Stromal cell of bone marrow (primary cell): Measurements from ENCODE around the gene PANK1.
"Not testable (repeated sequence)": the region's sequence is repeated elsewhere in the genome, so short reads cannot be mapped to it uniquely, and the experiment has no call there.

Experiments used
- DNase-seq: peaks from one replicate; pipeline ENCODE4 v3.0.0-alpha.2; 2012; ENCODE audit warnings: low read depth

Gene PANK1

GRCh38 chr10:89566992-89567391 lies 78.0 kb downstream of the PANK1 start:
- no peak for DNase-seq

GRCh38 chr10:89566095-89566950 lies 78.7 kb downstream of the PANK1 start:
- DNase-seq, result no peak

GRCh38 chr10:89565180-89565579 lies 79.9 kb downstream of the PANK1 start:
- DNase-seq, result no peak

- DNase-seq, result no peak
Observed at GRCh38 chr10:89563861-89564478, 81.1 kb downstream of the PANK1 start.

GRCh38 chr10:89563311-89563710 lies 81.7 kb downstream of the PANK1 start:
- DNase-seq, result no peak

GRCh38 chr10:89556600-89556999 lies 88.4 kb downstream of the PANK1 start:
- no peak for DNase-seq

- no peak for DNase-seq
Observed at GRCh38 chr10:89555688-89556445, 89.2 kb downstream of the PANK1 start.

- DNase-seq, result no peak
Observed at GRCh38 chr10:89554433-89554832, 90.6 kb downstream of the PANK1 start.

- peak; percentile 85 for DNase-seq
Observed at GRCh38 chr10:89553064-89553734, 91.8 kb downstream of the PANK1 start.

- no peak for DNase-seq
Observed at GRCh38 chr10:89552213-89552612, 92.8 kb downstream of the PANK1 start.

GRCh38 chr10:89550509-89550908 lies 94.5 kb downstream of the PANK1 start:
- DNase-seq, result no peak

- no peak for DNase-seq
Observed at GRCh38 chr10:89549510-89549909, 95.5 kb downstream of the PANK1 start.

GRCh38 chr10:89548673-89549072 lies 96.4 kb downstream of the PANK1 start:
- DNase-seq, result no peak

- no peak for DNase-seq
Observed at GRCh38 chr10:89547853-89548513, 97.1 kb downstream of the PANK1 start.

- DNase-seq, result not testable (repeated sequence)
Observed at GRCh38 chr10:89546651-89547050, 98.4 kb downstream of the PANK1 start.

- DNase-seq, result no peak
Observed at GRCh38 chr10:89543841-89544240, 101.2 kb downstream of the PANK1 start.

GRCh38 chr10:89540420-89540949 lies 104.6 kb downstream of the PANK1 start:
- peak; percentile 26 for DNase-seq

- DNase-seq, result no peak
Observed at GRCh38 chr10:89537364-89537763, 107.7 kb downstream of the PANK1 start.

GRCh38 chr10:89536013-89536354 lies 109.1 kb downstream of the PANK1 start:
- no peak for DNase-seq

- DNase-seq, result no peak
Observed at GRCh38 chr10:89535171-89536012, 109.7 kb downstream of the PANK1 start, which contains the start of gene SLC16A12. SLC16A12 (minus strand) TSS chr10:89535594; CDS start chr10:89462578, 73,016 bp downstream.

- no peak for DNase-seq
Observed at GRCh38 chr10:89534826-89535166, 110.2 kb downstream of the PANK1 start.
